ENCODE measurements around the gene TP63. TPM values are rescaled to one million over a fixed set of nuclear protein-coding genes. Genes with fewer than 3 reads are reported as not detected.

The TP63 gene
- total RNA-seq, 6 experiments from 2014 or later = 0.06 to 0.55 (median 0.15) TPM; not detected in 3

DNA sequence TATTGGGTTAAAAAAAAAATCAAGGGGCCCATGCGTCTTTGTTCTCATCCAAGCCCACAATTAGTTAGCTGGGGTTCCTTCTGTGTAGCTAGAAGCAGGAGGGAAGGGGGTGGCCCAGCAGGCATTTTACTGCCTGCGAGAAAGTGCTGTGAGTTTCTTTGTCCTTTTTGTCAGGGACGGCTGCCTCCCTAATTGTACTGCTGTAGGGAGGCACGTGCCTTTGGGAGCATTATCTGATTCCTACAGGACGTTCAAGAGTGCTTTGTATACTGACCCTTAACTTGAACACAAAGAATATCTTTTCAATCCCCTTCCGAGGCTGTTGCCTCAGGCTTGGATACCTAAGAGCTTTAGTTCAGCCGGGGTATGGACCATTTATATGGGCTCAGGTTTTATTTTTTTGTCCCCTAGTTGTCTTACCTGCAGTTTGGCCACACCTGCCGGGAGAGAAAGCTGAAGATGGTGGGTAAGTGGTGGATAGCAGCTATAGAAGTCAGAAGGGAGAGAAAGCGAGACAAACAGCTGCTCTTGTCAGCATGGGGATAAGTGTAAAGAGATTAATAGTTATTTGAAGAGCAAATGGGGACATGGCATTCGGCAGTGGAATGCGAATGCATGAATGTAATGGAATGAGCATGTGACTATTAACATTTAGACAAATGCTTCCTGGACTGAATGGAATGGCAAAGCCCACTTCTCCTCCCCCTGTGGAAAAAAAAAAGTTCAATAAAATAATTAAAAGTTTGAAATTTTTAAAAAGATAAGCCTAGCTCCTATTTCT, 175.2 kb downstream of the TP63 start:
- WGBS (ENCODE audit: insufficient coverage, low coverage, low lambda C conversion rate, missing lambda C conversion rate) = 67% methylated on average over 11 of the region's 11 CpGs
- intact Hi-C loops (cut with DNase I) = no loop called here
- no peak for ATAC-seq

DNA sequence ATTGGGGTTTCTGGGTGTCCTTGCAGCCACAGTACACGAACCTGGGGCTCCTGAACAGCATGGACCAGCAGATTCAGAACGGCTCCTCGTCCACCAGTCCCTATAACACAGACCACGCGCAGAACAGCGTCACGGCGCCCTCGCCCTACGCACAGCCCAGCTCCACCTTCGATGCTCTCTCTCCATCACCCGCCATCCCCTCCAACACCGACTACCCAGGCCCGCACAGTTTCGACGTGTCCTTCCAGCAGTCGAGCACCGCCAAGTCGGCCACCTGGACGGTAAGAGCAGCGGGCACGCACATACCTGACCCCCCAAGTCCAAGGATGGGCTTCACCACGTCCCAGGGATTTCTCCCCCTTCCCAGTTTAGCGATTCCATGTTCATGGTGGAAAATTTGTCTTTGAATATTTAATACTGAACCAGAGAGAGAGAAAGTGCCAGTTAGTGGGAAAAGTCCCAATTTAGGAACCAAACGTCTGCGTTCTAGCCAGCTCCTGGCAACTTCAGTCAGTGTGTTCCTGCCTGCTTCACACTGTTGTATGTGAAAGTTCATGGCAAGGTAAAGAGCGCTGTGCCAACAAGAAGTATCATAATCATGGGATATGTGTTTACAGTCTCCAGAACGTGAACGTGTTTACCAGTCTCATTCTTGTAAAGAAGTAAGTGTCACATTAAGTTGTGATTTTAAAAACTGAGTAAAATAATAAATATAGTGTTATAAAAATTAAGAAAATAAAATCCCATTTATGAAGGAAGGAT, 177.2 kb downstream of the TP63 start:
- TF ChIP-seq, protein P1, sequence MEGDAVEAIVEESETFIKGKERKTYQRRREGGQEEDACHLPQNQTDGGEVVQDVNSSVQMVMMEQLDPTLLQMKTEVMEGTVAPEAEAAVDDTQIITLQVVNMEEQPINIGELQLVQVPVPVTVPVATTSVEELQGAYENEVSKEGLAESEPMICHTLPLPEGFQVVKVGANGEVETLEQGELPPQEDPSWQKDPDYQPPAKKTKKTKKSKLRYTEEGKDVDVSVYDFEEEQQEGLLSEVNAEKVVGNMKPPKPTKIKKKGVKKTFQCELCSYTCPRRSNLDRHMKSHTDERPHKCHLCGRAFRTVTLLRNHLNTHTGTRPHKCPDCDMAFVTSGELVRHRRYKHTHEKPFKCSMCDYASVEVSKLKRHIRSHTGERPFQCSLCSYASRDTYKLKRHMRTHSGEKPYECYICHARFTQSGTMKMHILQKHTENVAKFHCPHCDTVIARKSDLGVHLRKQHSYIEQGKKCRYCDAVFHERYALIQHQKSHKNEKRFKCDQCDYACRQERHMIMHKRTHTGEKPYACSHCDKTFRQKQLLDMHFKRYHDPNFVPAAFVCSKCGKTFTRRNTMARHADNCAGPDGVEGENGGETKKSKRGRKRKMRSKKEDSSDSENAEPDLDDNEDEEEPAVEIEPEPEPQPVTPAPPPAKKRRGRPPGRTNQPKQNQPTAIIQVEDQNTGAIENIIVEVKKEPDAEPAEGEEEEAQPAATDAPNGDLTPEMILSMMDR (IDR thresholded peaks at IDR 0.05) = no peak
- no peak for TF ChIP-seq POLR2A (IDR thresholded peaks at IDR 0.05)
- WGBS (ENCODE audit: insufficient coverage, low coverage, low lambda C conversion rate, missing lambda C conversion rate) = 79% methylated on average over 10 of the region's 29 CpGs
- no peaks in the 10 kb centered on the region for H3K4me1 ChIP-seq
- no peaks in the 10 kb centered on the region for H3K9me3 ChIP-seq
- ATAC-seq (no peak), DNase-seq (peak in 1 of 3 donors; percentile 48)
- no peak overlapping the region for H3K4me3 ChIP-seq
- H3K27ac ChIP-seq = no peak overlapping the region
- no peaks in the 10 kb centered on the region for H3K36me3 ChIP-seq
- intact Hi-C loops (cut with DNase I) = no loop called here
- H3K27me3 ChIP-seq = no peaks in the 10 kb centered on the region

More for the DNA sequence above, 175.2 kb downstream of the TP63 start:
- Histone ChIP-seq H3K27ac (no peak overlapping the region), H3K36me3 (no peaks in the 10 kb centered on the region), H3K4me3 (no peak overlapping the region), H3K9me3 (no peaks in the 10 kb centered on the region), H3K4me1 (no peaks in the 10 kb centered on the region), H3K27me3 (no peaks in the 10 kb centered on the region)
- no peak for DNase-seq
- TF ChIP-seq, protein P1 (IDR thresholded peaks at IDR 0.05) = no peak
- TF ChIP-seq POLR2A (IDR thresholded peaks at IDR 0.05) = no peak

DNA sequence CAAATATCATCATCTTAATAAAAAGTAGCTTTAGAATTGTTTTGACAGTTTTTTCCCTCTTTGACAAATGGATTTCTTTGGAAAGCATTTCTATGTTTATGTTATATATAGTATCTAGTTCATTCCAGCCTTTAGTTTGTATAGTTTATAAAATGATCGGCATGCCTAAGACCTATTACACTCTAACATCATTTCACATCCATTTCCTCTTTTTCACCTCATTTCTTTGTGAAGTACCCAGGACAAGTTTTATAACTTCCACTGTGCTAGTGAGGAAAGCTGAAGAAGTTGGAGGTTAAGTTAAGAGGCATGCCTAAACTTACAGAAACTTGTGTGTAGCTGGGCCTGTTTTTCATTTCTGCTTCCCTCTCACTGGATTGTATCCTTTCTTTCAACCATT, 178.4 kb downstream of the TP63 start:
- ATAC-seq = no peak
- intact Hi-C loops (cut with DNase I) = no loop called here
- Histone ChIP-seq H3K4me1 (no peaks in the 10 kb centered on the region), H3K4me3 (no peak overlapping the region), H3K27me3 (no peaks in the 10 kb centered on the region), H3K9me3 (no peaks in the 10 kb centered on the region), H3K36me3 (no peaks in the 10 kb centered on the region), H3K27ac (no peak overlapping the region)
- TF ChIP-seq, protein P1 (IDR thresholded peaks at IDR 0.05) = no peak
- TF ChIP-seq POLR2A (IDR thresholded peaks at IDR 0.05) = no peak
- DNase-seq = no peak
- 75% methylated on average over 1 of the region's 1 CpG for WGBS (ENCODE audit: insufficient coverage, low coverage, low lambda C conversion rate, missing lambda C conversion rate)

DNA sequence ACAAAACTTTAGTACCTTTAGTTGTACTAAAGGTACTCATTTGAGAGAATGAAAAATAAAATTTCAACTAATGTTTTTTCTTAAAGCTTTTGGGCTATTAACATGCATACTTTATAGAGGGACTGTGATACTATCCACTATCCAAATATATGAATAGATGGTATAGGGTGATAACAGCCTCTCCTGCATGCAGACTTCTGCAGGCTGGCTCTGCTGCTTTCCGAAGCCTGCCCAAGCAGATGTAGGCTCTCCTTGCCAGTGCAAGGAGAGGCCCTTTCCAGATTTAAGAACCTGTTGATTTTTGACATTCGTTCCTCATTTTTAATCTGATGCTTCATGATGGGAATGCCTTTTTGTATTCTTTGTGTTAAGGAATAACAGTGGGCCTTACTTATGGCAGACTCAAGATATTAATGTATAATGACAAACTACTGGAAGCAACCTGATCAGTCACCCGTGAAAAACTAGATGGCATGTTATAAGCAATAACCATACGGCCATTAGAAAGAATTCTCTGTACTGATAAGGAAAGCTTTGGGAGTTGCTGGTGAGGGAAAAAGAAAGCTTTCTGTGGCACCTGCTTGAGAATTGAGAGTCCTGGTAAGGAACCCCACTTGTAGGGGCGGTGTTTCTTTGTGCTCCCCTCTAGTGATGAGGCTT, 181.7 kb downstream of the TP63 start:
- intact Hi-C loops (cut with DNase I) = no loop called here
- H3K27me3 ChIP-seq = no peaks in the 10 kb centered on the region
- no peaks in the 10 kb centered on the region for H3K36me3 ChIP-seq
- H3K4me3 ChIP-seq = no peak overlapping the region
- no peak for TF ChIP-seq POLR2A (IDR thresholded peaks at IDR 0.05)
- TF ChIP-seq, protein P1 (IDR thresholded peaks at IDR 0.05) = no peak
- DNase-seq (no peak), ATAC-seq (no peak)
- WGBS (ENCODE audit: insufficient coverage, low coverage, low lambda C conversion rate, missing lambda C conversion rate) = 85% methylated on average over 4 of the region's 5 CpGs
- no peak overlapping the region for H3K27ac ChIP-seq
- H3K4me1 ChIP-seq = no peaks in the 10 kb centered on the region
- no peaks in the 10 kb centered on the region for H3K9me3 ChIP-seq
